ENCODE measurements around the gene NDUFC1.
A peak's percentile ranks its signal among the peaks of the same experiment; 100 is the strongest.
"Not testable (repeated sequence)": the region's sequence is repeated elsewhere in the genome, so short reads cannot be mapped to it uniquely, and the experiment has no call there.

The NDUFC1 gene

DNA sequence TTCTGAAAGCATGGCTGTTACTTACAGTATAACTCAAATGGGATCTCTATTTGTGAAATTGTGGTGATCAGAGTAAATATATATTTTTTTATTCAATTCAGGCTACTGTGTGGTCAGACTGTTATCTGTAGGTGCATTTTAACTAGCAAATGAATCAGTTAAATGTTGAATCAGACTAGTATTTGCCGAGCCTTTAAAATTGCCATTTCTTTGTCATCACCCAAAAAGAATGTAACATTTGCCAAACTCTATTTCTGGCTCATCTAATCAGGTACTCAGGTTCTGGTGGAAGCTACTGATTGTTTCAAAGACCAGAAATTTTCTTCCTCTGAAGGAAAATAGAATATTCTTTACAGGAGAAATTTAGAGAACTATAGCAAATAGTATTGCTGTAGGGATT, 2.7 kb downstream of the NDUFC1 start:
- no peak for DNase-seq (ENCODE audit: low read depth in 3 of 3)

DNA sequence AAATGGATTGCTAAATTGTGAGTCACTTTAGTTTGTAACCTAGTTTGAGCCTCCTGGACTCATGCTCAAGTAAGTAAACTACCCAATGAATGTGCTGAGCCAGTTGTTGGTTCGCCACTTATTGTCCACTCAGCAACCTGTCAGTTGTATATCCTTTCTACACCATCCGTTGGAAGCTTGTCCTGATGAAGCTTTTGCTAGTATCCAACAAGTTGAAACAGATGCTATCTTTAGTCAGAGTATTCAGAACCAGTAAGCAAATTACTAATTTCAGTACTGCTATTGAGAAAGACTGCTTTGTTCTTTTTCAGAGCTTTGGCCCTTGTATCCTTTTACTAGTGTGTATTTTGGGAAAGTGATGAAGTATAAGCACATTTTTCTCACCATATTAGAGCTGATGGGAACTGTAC, 5.3 kb downstream of the NDUFC1 start:
- DNase-seq (ENCODE audit: low read depth in 3 of 3) = no peak

DNA sequence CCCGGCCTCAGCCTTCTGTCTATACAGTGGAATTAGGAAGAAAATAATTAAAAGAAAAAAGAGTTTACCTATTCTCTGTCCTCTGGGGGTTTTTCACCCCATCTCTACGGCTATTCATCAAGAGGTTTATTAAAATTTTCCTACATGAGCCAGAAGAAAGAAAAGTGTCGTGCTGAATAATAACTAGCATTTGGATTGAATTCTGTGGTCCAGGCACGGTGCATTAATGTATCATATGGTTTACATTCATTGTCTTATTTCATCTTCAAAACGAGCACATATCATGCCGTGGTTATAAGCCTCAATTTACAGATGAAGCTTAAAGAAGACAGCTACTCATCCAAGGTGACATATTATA, 6.4 kb downstream of the NDUFC1 start:
- DNase-seq (ENCODE audit: low read depth in 3 of 3) = no peak

DNA sequence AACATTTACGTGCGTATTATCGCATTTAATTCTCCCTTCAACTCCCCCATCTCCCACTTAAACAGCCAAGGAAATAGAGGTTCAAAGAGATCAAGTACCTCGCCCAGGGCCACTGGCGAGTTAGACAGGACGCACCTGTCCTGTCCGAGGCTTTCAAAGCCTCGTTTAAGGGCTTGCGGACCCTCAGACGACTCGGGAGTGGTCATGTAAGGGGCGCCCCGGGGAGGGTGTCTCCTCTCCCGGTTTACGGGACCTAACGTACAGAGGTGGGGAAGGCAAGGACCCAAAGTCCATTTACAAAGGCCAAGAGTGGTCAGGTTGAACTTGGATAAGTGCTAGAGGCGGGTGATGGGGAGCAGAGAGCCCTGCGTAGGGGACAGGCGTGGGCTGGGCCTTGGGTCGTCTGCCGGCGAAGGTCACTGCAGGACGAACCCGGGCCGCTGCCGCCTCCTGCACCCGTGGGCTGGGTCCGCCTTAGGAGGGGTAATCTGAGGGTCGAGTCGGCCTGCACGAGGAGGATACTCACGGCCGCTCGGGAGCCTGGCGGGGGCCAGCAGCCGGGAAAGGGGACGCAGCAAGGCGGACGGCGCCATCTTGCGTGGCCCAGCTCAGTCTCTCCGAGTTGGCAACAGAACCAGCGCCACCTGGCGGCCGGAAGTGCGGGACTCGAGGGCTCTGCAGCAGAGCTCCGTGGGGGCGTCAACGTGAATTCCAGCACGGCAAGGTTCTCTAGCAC, 6.9 kb downstream of the NDUFC1 start:
- peak; percentile 95 to 100 (median 96) for DNase-seq (ENCODE audit: low read depth in 3 of 3)

DNA sequence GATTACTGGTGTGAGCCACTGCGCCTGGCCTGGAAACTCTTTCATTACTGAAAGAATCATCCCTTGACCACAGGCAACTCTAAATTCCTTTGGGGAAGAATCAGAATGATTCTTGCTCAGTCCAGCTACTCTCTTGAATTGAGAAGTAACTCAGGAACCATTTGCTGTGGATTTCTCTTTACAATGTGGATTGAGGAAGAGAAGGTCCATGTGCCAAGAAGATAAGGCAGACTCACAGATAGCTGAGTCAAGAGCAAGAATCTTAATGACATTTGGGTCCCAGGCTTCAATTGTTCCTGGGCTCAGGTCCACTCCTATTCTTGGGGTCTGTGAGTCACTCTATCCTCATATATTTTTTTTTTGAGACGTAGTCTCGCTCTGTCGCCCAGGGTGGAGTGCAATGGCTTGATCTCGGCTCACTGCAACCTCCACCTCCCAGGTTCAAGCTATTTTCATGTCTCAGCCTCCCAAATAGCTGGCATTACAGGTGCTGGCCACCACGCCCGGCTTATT, 16.0 kb downstream of the NDUFC1 start:
- DNase-seq (ENCODE audit: low read depth in 3 of 3) = no peak

DNA sequence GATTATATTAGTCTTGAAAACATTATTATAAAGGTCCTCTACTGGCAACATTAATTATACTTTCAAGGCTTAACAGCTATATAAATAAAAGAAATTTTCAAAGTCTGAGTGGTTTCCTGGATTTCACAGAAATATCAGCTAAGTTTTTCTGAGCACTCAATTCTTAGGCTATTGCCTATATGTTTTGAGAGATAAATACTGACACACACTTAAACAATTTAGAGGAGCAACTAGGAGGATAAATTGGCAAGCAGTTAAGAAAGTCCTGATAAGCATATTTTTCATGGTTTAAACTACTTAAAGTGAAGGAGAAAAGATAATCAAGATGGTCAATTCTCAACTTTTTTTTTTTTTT, 19.6 kb downstream of the NDUFC1 start:
- no peak for DNase-seq (ENCODE audit: low read depth in 3 of 3)

DNA sequence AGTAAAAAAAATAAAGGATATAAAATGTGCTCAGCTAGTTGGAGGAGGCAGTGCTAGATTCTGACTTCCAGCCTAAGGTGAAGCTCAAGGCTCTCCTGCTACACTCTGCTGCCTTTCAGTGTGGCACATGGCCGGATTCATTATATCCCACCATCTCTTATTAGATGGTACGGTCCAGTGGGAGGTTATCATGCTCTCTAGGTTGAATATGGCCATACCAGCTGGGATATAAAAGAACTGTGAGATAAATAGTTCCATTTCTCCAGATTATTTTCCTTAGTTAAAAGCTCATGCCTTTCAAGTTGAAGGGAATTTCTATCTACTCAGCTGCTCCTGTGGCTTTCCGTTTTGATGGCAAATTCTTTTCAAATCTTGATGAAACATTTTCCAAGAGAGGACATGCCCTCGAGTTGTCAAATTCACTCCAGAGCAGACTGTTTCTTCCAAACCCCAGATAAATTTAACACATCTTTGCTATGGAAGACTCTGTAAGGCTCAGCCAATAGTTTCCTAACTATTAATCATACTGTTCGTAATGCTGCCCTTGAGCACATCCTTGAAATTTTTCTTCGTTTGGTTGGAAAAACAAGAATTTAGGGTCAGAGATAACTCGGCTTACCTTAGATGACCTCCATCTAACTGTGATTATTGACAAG, 20.1 kb downstream of the NDUFC1 start:
- no peak for DNase-seq (ENCODE audit: low read depth in 3 of 3)

DNA sequence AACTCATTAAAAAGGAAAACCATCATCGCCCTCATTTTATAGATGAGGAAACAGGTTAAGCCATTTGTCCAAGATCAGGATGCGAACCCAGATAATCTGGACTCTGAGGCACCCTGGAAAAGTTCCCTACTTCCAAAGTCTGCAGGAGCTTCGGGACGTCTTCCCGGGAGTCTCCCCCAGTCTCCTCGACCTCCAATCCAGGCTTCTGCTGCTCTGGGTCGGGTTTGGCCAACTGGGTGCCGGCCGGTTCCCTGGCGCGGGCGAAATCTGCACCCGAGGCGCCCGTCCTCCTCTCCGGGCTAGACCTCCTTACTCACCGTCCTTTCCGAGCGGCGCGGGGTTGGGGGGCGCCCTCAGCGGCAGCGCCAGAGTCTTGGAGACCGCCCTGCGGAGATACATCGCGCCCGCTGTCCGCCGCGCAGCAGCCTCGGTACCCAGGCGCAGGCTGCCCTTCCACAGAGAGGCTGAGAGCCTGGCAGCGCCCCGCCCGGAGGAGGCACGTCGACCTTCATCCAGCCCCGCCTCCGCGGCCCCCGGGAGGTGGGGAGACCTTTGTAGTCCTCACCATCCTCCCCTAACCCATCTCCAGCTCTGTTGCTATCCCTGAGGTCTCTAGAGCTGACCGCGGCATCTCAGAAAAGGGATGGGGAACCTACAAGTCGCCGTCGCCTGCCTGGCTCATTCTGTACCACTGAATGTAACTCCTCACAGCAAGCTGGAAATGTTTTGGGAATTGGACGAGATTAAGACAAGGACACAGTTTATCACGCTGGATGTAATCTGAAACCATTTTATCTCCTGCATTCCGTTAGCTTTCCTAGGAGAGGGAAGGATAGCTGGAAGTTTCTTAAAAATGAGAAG, 22.3 kb downstream of the NDUFC1 start, which contains the start of gene MGARP:
MGARP (minus strand) TSS at position 466 of the 861 bp plus-strand sequence; CDS start at position 399, 67 bp downstream.
- DNase-seq (ENCODE audit: low read depth in 3 of 3) = no peak

DNA sequence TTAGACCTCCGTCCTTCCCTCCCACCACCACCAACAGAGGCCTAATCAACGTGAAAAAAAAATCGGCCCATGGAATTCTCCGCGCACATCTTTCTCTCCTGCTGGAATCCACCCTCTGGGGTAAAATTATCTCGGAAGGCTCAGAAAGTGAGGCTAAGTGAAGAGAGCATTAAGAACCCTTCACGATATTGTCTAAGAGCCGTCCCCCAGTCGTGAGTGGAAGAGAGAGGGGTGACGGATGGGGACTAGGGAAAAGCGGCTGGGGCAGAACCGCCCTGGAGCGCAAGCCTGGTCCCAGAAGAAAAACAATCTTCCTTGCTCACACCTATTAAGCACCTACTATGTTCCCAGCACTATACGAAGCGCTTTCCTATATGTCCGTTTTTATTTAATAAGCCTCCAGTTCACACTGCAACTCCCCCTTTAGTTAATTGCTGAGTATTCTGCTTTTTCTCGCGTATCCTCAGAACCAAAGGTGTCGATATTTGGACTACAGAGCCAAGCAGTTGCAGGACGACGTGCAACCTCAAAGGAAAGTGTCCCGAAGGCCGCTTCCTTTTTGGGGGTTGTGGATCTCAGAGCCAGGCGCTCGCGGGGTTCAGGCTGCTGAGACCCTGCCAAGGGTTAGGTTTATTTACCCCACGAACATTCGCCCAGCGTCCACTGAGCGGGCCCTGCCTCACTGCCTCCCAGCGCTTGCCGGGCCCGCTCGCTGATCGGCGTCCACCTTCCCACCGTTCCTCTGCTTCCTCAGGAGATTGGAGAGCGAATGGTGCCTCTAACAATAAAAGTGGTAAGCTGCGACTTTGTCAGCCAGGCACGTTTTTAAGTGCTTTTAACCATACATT, 23.1 kb downstream of the NDUFC1 start:
- no peak for DNase-seq (ENCODE audit: low read depth in 3 of 3)

DNA sequence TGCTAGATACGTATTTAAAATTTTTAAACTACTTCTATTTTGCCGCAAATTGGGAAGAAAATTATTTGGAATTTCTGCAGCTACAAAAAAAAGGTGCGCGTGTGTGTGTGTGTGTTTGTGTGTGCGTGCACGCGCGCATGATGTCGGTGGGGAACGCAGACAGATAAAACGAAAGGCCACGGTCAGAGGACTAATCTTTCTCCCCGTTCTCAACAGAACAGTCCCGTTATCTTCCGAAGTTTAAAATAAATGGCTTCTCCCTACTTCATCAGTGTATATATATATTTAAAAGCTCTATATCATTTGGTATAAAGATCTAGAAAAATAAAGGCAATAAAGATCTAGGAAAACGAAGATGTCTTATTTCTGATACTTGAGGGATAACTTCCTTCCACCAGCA, 23.8 kb downstream of the NDUFC1 start:
- no peak for DNase-seq (ENCODE audit: low read depth in 3 of 3)

DNA sequence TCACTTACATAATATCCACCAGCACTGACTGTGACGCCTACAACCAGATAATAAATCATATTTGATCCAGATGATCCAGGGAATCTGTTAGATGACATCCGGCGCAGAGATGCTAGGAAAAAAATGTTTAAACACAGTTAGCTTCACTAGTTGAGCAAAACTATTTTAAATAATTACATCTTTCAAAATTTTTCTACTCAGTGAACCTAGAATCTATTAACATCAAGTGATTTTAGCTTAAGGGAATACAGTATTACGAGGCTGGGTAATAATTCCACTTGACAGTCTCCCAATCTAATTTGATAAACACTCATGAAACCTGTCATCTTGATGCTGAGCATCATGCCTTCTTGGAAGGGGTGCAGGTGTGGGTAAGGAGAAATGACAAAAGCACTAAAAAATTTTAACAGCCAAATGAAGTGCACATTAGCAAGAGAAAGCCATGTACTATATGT, 27.0 kb downstream of the NDUFC1 start:
- DNase-seq (ENCODE audit: low read depth in 3 of 3) = no peak

DNA sequence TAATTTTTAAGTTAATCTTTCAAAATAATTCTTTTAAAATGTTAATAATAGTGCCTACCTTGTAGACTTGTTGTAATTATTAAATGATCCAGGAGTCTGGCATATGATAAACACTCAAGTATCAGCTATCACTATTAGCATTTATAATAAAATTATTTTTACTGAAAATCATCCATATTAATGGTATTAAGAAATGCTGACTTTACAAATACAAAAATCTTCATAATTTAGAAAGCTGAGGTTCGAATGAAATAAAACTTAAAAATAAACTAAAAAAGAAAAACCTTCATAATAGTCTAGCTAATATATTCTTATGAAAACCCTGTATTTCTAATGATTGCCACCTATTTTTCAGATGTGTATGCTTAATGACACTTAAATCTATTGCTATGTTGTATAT, 27.5 kb downstream of the NDUFC1 start:
- DNase-seq (ENCODE audit: low read depth in 3 of 3) = no peak

DNA sequence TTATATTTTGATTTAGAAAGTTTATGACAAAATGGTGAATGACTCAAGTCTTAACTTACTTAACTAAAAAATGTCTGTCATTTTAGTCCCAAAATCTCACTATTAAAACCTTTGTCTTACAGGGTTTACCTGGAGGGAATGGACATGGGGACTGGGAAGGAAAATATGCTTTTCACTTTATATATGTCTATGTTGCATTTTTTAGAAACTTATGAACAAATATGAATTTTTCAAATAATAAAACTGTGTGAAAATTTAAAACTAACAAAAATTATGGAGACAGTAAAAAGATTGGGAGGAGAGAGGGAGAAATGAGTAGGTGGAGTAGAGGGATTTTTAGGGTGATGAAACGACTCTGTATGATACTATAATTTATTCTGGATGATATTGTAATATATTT, 28.4 kb downstream of the NDUFC1 start:
- DNase-seq (ENCODE audit: low read depth in 3 of 3) = no peak

DNA sequence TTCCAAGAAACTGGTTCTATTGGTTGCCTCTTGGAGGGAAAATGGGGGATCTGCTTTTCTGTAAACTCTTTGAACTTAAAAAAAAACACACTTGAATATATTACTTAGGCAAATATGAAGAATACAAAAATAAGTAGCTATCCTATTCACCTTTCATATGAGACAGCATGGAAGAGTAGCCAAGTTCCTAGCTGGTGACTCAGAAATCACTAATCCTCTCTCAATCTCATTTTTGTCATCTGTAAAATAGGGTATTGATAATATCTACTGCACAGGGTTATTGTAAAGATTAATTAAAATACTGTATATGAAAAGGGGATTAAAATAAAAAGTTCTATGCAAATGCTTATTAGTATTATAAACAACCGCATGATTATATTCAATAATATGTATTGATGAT, 35.0 kb downstream of the NDUFC1 start:
- no peak for DNase-seq (ENCODE audit: low read depth in 3 of 3)

DNA sequence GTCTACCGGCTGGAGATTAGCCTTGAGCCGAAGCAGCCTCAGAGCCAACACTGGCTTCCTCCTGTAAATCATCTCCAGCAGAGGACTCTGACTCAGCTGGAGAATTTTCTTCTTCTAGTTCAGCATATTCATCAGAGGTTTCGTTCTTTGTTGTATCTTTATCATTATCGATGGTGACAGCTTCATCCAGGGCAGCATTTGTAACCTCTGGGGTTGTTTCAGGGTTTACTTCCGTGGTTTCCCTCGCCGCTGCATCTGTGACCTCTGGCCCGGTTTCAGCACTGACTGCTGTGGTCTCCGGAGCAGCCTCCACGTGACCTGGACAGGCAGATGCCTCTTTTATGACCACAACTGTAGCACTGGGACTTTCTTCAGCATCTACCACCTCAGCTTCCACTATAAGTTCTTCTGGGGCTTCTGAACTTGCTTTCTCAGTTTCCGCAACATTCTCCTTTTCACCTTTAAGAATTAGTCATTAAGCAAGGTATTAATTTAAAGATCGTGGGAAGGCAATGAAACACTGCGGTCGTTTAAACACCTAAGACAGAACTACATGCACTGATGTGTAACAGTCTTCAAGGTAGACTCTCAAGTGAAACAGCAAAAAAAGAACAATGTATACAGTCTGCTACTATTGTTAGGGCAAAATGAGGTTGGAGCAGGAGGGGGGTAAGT, 35.6 kb downstream of the NDUFC1 start:
- peak in 1 of 3 experiments; percentile 39 for DNase-seq (ENCODE audit: low read depth in 3 of 3)

DNA sequence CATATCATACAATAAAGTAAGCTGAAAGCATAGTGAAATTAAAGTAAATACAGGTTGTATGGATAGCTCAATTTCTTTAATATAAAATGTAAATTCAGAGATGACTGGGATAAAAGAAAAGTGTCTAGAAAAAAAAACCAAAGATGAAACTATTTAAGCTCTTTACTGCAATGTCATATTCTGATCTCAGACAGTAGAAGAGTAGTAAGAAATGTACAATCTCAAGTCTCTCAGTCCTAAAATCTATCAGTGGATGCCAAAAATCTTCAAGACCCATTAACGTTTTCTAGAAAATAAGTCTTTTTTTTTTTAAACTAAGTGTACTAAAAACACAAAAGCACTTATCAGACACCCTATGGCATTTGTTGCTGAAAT, 36.1 kb downstream of the NDUFC1 start:
- no peak for DNase-seq (ENCODE audit: low read depth in 3 of 3)

DNA sequence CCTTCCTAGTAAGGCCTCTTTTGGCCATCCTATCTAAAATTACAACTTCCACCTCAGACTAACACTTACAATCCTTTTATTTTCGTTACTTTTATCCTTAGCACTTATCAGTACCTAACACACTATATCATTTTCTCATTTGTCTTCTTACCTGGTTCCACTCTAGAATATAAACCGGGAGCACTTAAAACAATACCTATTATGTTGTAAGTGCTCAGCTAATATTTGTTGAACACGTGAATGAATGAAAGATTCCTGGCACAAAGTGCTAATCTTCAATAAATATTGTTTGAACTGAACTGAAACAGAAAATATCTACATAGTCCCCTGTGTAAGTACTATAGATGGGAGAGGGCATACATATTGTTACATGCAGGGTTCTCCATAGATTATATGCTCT, 36.6 kb downstream of the NDUFC1 start:
- no peak for DNase-seq (ENCODE audit: low read depth in 3 of 3)

DNA sequence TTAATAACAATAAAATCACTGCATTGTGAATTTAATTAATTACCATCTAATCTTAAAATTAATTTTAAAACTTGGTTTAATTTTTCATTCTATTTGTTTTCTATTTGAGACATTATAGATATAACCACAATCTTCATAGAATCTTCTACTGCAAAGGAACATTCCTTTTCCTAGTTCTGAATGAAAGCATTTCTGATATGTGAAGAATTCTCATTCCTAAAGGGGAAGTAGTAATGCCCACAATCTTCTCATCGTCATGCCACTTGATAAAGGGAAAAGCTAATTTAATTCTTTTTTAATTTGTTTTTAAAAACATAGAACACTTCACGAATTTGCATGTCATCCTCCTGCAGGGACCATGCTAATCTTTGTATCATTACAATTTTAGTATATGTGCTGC, 45.9 kb downstream of the NDUFC1 start:
- DNase-seq (ENCODE audit: low read depth in 3 of 3) = no peak

DNA sequence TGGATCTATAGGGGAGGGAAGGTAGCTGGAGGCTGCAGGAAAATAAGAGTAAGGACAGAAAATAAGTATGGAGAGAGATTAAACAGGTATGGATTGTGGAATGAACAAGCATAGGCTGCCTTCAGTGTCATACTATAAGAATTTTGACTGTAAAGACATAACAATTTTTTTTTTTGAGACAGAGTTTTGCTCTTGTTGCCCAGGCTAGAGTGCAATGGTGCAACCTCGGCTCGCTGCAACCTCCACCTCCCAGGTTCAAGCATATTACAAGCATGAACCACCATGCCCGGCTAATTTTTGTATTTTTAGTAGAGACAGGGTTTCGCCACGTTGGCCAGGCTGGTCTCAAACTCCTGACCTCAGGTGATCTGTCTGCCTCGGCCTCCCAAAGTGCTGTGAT, 46.7 kb downstream of the NDUFC1 start:
- DNase-seq (ENCODE audit: low read depth in 3 of 3) = not testable (repeated sequence)

DNA sequence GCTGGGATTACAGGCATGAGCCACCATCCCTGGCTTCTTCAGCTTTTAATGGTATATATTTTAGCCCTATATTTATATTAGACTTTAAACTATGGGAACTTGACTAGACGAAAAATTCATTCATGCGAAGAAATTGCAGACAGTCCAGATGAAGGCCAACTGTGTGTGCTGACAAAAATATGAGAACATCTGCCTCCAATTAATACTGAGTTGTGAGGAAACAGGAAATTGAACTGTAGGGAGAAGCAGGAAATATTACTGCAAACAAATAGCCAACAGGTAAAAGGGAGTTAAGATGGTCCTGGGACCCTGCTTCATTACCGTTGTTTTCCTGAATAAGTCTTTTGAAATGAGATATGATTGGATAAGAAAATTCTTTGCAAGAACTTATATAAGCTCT, 48.6 kb downstream of the NDUFC1 start:
- no peak for DNase-seq (ENCODE audit: low read depth in 3 of 3)

DNA sequence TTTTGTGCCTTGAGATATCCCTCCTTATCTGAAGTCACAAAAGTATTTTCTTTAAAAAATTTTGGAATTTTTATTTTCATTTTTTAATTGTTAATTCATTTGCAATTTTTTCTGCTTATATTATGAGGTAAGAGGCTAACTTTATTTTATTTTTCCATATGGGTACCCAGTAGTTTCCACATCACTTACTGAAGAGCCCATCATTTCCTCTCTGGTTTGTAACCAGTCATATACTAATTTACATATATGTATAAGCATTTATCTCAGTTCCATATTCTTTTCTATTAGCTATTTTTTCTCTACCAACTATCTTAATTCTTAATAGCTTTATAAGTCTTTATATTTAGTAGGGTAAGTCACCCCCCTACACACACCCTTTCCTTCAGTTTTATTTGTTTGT, 49.2 kb downstream of the NDUFC1 start:
- no peak for DNase-seq (ENCODE audit: low read depth in 3 of 3)

Data from stimulated activated CD4-positive, alpha-beta T cell treated with anti-CD3 and anti-CD28 coated beads, TNF-alpha, amount 100 ng/mL, for 4 hours (primary cell).